GM23338 (cell line): ENCODE data around the gene C1orf87. TPM values are rescaled to one million over a fixed set of nuclear protein-coding genes. Genes with fewer than 3 reads are reported as not detected.

ENCODE experiments used
- ATAC-seq: fragments of 200-7000 bp; cut with Tn5 transposase; 3 replicates; pipeline ENCODE4 v1.9.1; 2020
- DNase-seq: peaks from one replicate; pipeline ENCODE4 v3.0.0-alpha.2; 2015; ENCODE audit warnings: low spot score
- H2AFZ ChIP-seq: fragments of 200-600 bp; sonication (generic); 2 replicates; pipeline ENCODE4 v1.8.0; 2016; ENCODE audit warnings: antibody characterized with exemption, mild to moderate bottlenecking, moderate library complexity
- H3F3A ChIP-seq: fragments of 200-600 bp; sonication (generic); replicated peaks from 2 replicates; pipeline ENCODE4 v1.8.0; 2017; ENCODE audit warnings: antibody characterized with exemption, mixed run types, low read depth
- H3K27ac ChIP-seq: fragments of 200-600 bp; sonication (generic); 2 replicates; pipeline ENCODE4 v1.6.1; 2016; ENCODE audit warnings: low read depth
- H3K27me3 ChIP-seq: fragments of 200-600 bp; sonication (generic); 2 replicates; pipeline ENCODE4 v1.8.0; 2016; ENCODE audit warnings: mild to moderate bottlenecking, mixed run types, moderate library complexity; ENCODE audit not compliant: insufficient read depth
- H3K36me3 ChIP-seq: fragments of 200-600 bp; sonication (generic); 2 replicates; pipeline ENCODE4 v1.8.0; 2016; ENCODE audit warnings: mild to moderate bottlenecking; ENCODE audit not compliant: insufficient read depth
- H3K4me1 ChIP-seq: fragments of 200-600 bp; sonication (generic); 2 replicates; pipeline ENCODE4 v1.8.0; 2016; ENCODE audit warnings: mild to moderate bottlenecking, moderate library complexity; ENCODE audit not compliant: insufficient read depth
- H3K4me2 ChIP-seq: fragments of 200-600 bp; sonication (generic); 2 replicates; pipeline ENCODE4 v1.7.1; 2017; ENCODE audit warnings: mixed run types
- H3K4me3 ChIP-seq: fragments of 200-600 bp; sonication (generic); 2 replicates; pipeline ENCODE4 v1.6.1; 2016; ENCODE audit warnings: mixed run types
- H3K79me2 ChIP-seq: fragments of 200-600 bp; sonication (generic); replicated peaks from 2 replicates; pipeline ENCODE4 v1.8.0; 2017; ENCODE audit warnings: mild to moderate bottlenecking; ENCODE audit not compliant: insufficient read depth
- H3K9me2 ChIP-seq: fragments of 200-600 bp; sonication (generic); 2 replicates; pipeline ENCODE4 v1.8.0; 2017; ENCODE audit not compliant: insufficient read depth
- H4K20me1 ChIP-seq: fragments of 200-600 bp; sonication (generic); replicated peaks from 2 replicates; pipeline ENCODE4 v1.8.0; 2017; ENCODE audit warnings: mild to moderate bottlenecking; ENCODE audit not compliant: insufficient read depth
- H3K27ac Mint-ChIP-seq: 2 replicates; pipeline ENCODE4 v1.8.0; 2020; ENCODE audit warnings: inconsistent platforms, mild to moderate bottlenecking, moderate library complexity, mixed read lengths
- H3K27me3 Mint-ChIP-seq: 3 replicates; pipeline ENCODE4 v1.8.0; 2022; ENCODE audit warnings: low read depth, mild to moderate bottlenecking, moderate library complexity, mixed read lengths, inconsistent platforms; ENCODE audit not compliant: insufficient read depth, poor library complexity
- H3K36me3 Mint-ChIP-seq: 3 replicates; pipeline ENCODE4 v1.8.0; 2021; ENCODE audit warnings: low read depth, mild to moderate bottlenecking, inconsistent platforms, moderate library complexity, mixed read lengths
- H3K4me1 Mint-ChIP-seq: 3 replicates; pipeline ENCODE4 v1.8.0; 2020; ENCODE audit warnings: mild to moderate bottlenecking, inconsistent platforms, mixed read lengths
- H3K4me3 Mint-ChIP-seq: 3 replicates; pipeline ENCODE4 v1.8.0; 2021; ENCODE audit warnings: moderate library complexity, mild to moderate bottlenecking, inconsistent platforms, mixed read lengths
- H3K9me3 Mint-ChIP-seq: 3 replicates; pipeline ENCODE4 v1.8.0; 2020; ENCODE audit warnings: moderate library complexity, mild to moderate bottlenecking, inconsistent platforms, mixed read lengths
- CREB1 ChIP-seq: fragments of 250-450 bp; sonication (Bioruptor Pico); IDR thresholded peaks from 2 replicates; pipeline ENCODE4 v1.5.0; 2020; ENCODE audit warnings: low read depth, mild to moderate bottlenecking, moderate library complexity
- EZH2 ChIP-seq: fragments of 200-600 bp; sonication (generic); IDR thresholded peaks from one replicate; pipeline ENCODE4 v1.8.0; 2017; ENCODE audit warnings: antibody characterized with exemption, mild to moderate bottlenecking, low read depth; ENCODE audit not compliant: unreplicated experiment
- POLR2AphosphoS5 ChIP-seq: IDR thresholded peaks from 2 replicates; pipeline ENCODE4 v1.6.1; 2016; ENCODE audit warnings: antibody characterized with exemption, low read depth
- ZNF114 ChIP-seq: fragments of 250-450 bp; sonication (Bioruptor Pico); IDR thresholded peaks from 2 replicates; pipeline ENCODE4 v1.5.0; 2020; ENCODE audit warnings: mild to moderate bottlenecking, moderate library complexity
- ZNF331 ChIP-seq: fragments of 250-450 bp; sonication (Bioruptor Pico); IDR thresholded peaks from 2 replicates; pipeline ENCODE4 v1.5.0; 2020; ENCODE audit warnings: low read depth, mild to moderate bottlenecking, moderate library complexity
- polyA plus RNA-seq: library from polyadenylated mRNA; unstranded; fragments of >200 nt; fragmentation: Nextera tagmentation; extraction: Ambion mirVana; gene quantifications from 2 replicates; pipeline ENCODE4 v1.2.1, GENCODE V29; 2016
- total RNA-seq: library from RNA; depleted of rRNA; stranded (reverse); fragments of >200 nt; shearing (Covaris generic); gene quantifications from 2 replicates; pipeline ENCODE4 v1.2.3, GENCODE V29; 2014
- TF ChIP-seq, protein P1 (sequence below): fragments of 250-450 bp; sonication (Bioruptor Pico); IDR thresholded peaks from 2 replicates; pipeline ENCODE4 v1.5.0; 2020; ENCODE audit warnings: mild to moderate bottlenecking, moderate library complexity
- TF ChIP-seq, protein P2 (sequence below), 2 experiments: fragments of 200-600 bp in 1 of 2; sonication (generic) in 1 of 2; conservative IDR thresholded peaks; 2 replicates each; pipeline versions ENCODE4 v1.5.1 to v1.6.1; 2016 to 2017; ENCODE audit warnings: antibody characterized with exemption in 2 of 2, low read depth in 2 of 2, mild to moderate bottlenecking in 2 of 2, moderate library complexity in 1 of 2

Gene C1orf87
- total and polyA plus RNA-seq, 2 experiments from 2014 or later, result 0.07 to 0.21 TPM

DNA sequence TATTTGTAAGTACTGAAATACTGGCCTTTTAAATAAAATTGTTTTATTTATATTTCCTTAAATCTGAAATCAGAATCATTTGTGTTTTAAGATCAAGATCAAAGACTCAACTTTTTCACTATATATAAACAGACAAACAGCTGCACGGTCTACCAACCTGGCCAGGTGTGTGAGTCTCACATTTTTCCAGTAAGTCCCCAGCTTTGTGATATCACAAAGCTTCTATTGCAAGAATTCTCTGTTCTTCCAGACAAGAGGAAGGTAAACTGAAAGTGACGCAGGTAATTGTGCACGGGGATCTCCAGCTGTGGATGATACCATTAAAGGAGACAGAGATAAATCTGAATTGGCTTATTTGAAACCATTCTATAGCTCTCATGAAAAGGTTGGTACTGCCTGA is 105.8 kb downstream of the C1orf87 start (continued):
- TF ChIP-seq, protein P1, sequence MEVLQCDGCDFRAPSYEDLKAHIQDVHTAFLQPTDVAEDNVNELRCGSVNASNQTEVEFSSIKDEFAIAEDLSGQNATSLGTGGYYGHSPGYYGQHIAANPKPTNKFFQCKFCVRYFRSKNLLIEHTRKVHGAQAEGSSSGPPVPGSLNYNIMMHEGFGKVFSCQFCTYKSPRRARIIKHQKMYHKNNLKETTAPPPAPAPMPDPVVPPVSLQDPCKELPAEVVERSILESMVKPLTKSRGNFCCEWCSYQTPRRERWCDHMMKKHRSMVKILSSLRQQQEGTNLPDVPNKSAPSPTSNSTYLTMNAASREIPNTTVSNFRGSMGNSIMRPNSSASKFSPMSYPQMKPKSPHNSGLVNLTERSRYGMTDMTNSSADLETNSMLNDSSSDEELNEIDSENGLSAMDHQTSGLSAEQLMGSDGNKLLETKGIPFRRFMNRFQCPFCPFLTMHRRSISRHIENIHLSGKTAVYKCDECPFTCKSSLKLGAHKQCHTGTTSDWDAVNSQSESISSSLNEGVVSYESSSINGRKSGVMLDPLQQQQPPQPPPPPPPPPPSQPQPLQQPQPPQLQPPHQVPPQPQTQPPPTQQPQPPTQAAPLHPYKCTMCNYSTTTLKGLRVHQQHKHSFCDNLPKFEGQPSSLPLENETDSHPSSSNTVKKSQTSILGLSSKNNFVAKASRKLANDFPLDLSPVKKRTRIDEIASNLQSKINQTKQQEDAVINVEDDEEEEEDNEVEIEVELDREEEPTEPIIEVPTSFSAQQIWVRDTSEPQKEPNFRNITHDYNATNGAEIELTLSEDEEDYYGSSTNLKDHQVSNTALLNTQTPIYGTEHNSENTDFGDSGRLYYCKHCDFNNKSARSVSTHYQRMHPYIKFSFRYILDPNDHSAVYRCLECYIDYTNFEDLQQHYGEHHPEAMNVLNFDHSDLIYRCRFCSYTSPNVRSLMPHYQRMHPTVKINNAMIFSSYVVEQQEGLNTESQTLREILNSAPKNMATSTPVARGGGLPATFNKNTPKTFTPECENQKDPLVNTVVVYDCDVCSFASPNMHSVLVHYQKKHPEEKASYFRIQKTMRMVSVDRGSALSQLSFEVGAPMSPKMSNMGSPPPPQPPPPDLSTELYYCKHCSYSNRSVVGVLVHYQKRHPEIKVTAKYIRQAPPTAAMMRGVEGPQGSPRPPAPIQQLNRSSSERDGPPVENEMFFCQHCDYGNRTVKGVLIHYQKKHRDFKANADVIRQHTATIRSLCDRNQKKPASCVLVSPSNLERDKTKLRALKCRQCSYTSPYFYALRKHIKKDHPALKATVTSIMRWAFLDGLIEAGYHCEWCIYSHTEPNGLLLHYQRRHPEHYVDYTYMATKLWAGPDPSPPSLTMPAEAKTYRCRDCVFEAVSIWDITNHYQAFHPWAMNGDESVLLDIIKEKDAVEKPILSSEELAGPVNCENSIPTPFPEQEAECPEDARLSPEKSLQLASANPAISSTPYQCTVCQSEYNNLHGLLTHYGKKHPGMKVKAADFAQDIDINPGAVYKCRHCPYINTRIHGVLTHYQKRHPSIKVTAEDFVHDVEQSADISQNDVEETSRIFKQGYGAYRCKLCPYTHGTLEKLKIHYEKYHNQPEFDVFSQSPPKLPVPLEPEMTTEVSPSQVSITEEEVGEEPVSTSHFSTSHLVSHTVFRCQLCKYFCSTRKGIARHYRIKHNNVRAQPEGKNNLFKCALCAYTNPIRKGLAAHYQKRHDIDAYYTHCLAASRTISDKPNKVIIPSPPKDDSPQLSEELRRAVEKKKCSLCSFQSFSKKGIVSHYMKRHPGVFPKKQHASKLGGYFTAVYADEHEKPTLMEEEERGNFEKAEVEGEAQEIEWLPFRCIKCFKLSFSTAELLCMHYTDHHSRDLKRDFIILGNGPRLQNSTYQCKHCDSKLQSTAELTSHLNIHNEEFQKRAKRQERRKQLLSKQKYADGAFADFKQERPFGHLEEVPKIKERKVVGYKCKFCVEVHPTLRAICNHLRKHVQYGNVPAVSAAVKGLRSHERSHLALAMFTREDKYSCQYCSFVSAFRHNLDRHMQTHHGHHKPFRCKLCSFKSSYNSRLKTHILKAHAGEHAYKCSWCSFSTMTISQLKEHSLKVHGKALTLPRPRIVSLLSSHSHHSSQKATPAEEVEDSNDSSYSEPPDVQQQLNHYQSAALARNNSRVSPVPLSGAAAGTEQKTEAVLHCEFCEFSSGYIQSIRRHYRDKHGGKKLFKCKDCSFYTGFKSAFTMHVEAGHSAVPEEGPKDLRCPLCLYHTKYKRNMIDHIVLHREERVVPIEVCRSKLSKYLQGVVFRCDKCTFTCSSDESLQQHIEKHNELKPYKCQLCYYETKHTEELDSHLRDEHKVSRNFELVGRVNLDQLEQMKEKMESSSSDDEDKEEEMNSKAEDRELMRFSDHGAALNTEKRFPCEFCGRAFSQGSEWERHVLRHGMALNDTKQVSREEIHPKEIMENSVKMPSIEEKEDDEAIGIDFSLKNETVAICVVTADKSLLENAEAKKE (CRISPR knock-in tag), result no peak

DNA sequence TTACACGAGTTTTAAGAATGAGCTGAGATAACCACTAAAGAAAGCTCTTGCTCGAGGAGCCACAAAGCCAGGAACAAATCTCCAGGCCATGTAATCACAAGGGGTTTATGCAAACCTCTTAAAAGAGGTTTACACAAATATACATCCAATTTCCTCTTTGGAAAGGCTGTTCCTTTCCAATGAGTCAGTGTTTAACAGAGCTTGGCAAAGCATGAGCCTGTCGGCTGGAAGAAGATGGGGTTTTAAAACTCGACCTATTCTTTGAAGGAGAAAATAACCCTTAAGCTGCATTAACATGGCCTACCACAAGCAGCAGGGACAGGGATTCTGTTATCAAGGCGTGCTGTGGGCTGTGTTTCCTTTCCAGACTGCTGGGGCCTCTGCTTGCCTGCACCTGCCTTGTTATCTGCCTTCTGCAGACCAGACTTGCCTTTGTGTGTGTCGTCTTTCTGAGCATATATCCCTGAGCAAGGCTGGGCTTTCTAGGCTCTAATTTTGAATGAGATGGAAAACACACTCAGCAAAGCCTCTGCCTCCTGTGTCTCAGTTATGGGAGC is 106.4 kb downstream of the C1orf87 start:
- ATAC-seq, result no peak
- TF ChIP-seq, protein P1 (CRISPR knock-in tag), result no peak
- TF ChIP-seq ZNF331 (CRISPR knock-in tag) (no peak), EZH2 (no peak), CREB1 (CRISPR knock-in tag) (no peak), POLR2AphosphoS5 (no peak), ZNF114 (CRISPR knock-in tag) (no peak)
- TF ChIP-seq, protein P2, sequence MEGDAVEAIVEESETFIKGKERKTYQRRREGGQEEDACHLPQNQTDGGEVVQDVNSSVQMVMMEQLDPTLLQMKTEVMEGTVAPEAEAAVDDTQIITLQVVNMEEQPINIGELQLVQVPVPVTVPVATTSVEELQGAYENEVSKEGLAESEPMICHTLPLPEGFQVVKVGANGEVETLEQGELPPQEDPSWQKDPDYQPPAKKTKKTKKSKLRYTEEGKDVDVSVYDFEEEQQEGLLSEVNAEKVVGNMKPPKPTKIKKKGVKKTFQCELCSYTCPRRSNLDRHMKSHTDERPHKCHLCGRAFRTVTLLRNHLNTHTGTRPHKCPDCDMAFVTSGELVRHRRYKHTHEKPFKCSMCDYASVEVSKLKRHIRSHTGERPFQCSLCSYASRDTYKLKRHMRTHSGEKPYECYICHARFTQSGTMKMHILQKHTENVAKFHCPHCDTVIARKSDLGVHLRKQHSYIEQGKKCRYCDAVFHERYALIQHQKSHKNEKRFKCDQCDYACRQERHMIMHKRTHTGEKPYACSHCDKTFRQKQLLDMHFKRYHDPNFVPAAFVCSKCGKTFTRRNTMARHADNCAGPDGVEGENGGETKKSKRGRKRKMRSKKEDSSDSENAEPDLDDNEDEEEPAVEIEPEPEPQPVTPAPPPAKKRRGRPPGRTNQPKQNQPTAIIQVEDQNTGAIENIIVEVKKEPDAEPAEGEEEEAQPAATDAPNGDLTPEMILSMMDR (conservative IDR thresholded peaks at IDR 0.05; ENCODE audit: low read depth in 2 of 2), result no peak

More for the DNA sequence above, 106.4 kb downstream of the C1orf87 start:
- H3K9me2 ChIP-seq, result no peaks in the 10 kb centered on the region
- no peaks in the 10 kb centered on the region for H3K27me3 ChIP-seq
- no peaks in the 10 kb centered on the region for H3K9me3 Mint-ChIP-seq
- 0 out of 2 replicates have a peak, but pooled peaks cover 2% of the 10 kb centered on the region for H3K4me1 ChIP-seq
- H3K4me3 ChIP-seq, result no peak overlapping the region
- no peaks in the 10 kb centered on the region for H4K20me1 ChIP-seq
- H3K4me3 Mint-ChIP-seq, result no peak overlapping the region
- H2AFZ ChIP-seq, result peak overlapping the region; percentile 60; the same call in 1 of the 2 replicates
- no peaks in the 10 kb centered on the region for H3K79me2 ChIP-seq
- no peaks in the 10 kb centered on the region for H3F3A ChIP-seq
- H3K4me1 Mint-ChIP-seq, result 0 out of 3 replicates have a peak, but pooled peaks cover 2% of the 10 kb centered on the region
- no peak overlapping the region for H3K27ac ChIP-seq
- H3K36me3 Mint-ChIP-seq, result no peaks in the 10 kb centered on the region
- H3K27ac Mint-ChIP-seq, result no peak overlapping the region
- H3K27me3 Mint-ChIP-seq, result peaks cover 3% of the 10 kb centered on the region
- H3K36me3 ChIP-seq, result no peaks in the 10 kb centered on the region
- DNase-seq, result no peak
- H3K4me2 ChIP-seq, result no peak overlapping the region
